Activated CD8-positive, alpha-beta memory T cell treated with anti-CD3 and anti-CD28 coated beads, Interleukin-2, amount 50 U/mL, for 1 hour (primary cell): ENCODE results near the gene MAGI3.

ENCODE experiments used
- DNase-seq: peaks from one replicate; pipeline ENCODE4 v3.0.0-alpha.2; 2020; ENCODE audit errors: extremely low read depth

The MAGI3 gene

GRCh38 chr1:113657126-113657525 lies 266.8 kb downstream of the MAGI3 start:
- no peak for DNase-seq

GRCh38 chr1:113657556-113658063 lies 267.3 kb downstream of the MAGI3 start:
- DNase-seq = no peak

DNA sequence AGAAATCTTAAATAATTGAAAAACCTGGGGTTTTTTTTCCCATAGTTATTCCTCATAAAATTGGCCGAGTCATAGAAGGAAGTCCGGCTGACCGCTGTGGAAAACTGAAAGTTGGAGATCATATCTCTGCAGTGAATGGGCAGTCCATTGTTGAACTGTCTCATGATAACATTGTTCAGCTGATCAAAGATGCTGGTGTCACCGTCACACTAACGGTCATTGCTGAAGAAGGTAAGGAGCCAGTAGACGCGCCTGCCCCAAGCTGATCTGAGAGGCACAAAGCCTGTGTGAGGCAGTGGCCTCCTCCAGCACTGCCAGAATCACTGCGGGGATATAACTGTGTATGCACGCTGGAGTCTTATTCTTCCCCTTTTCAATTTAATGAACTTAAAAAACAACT lies 268.7 kb downstream of the MAGI3 start:
- no peak for DNase-seq

DNA sequence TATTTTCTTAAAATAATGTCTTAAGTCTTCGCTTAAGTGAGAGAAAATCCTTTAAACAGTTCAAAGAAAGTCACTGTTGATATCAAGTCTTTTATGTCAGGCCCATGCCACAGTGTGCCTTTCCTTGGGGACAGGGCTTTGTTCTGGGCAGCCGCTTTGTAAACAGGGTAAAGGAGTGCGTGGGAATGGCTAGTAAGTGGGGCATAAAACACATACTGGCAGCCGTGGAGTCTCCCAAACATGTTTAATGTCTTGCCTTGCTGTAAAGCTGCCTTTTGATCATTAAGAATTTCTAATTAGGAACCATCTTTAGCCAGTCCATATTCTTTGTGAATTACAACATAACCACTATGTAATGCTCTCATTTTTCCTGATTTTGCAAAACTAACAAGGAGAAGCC lies 269.2 kb downstream of the MAGI3 start:
- no peak for DNase-seq

GRCh38 chr1:113660088-113660487 lies 269.8 kb downstream of the MAGI3 start:
- no peak for DNase-seq

DNA sequence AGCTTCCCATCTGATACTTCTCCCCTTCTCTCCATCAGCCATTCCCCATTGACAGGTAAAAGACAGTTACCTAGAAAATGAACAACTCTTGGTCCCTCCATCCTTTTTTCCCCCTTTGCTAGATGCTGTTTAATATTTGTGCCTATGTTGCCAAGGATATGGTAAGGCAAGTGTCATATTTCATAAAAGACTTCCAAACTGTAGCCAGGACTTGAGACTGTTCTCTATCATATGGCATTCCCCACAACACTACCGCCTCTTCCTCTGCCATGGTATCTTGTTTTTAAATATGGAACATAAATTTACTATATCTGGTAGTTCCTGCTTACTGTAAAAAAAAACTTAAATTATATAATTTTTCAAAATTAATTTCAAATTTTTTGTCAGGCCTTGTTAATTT lies 271.8 kb downstream of the MAGI3 start:
- no peak for DNase-seq

DNA sequence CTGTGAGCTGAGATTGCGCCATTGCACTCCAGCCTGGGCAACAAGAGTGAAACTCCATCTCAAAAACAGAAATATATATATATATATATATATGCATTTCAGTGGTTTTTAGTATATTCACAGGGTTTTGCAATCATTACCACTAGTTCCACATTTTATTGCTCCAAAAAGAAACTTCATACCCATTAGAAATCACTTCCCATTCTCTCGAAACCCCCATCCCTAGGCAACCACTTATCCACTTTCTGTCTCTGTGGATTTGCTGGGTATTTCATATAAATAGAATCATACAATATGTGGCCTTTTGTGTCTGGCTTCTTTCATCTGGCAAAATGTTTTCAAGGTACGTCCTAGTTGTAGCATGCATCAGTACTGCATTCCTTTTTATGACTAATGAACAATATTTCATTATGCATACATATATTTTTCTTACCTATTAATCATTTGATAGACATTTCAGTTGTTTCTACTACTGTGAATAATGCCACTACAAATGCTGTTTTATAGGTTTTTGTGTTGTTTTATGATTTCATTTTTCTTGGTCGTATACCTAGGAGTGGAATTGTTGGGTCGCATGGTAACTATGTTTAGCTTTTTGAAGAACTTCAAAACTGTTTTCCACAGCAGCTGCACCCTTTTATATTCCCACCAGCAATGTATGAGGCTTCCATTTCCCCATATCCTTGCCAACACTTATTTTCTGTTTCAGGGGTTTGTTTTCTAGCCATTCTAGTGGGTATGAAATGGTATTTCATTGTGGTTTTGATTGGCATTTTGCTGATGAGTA lies 273.0 kb downstream of the MAGI3 start:
- DNase-seq = no peak

DNA sequence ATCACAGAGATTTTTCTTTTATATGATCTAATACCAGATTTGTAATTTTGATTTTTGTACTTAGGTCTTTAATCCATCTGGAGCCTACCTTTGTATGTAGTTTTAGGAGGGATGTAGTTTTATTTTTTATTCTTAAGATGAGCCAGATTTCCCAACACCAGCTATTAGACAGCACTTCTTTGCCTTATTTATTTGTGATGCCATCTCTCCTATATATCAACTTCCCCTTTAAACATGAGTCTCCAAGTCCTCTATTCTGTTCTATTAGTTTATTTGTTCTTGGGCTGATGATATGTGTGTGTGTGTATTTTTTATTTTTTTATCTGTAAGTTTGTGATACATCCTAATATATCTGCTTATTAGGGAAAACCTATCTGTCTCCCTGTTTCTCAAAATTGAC lies 274.8 kb downstream of the MAGI3 start:
- DNase-seq = no peak

GRCh38 chr1:113666126-113666525 lies 275.8 kb downstream of the MAGI3 start:
- DNase-seq = no peak

DNA sequence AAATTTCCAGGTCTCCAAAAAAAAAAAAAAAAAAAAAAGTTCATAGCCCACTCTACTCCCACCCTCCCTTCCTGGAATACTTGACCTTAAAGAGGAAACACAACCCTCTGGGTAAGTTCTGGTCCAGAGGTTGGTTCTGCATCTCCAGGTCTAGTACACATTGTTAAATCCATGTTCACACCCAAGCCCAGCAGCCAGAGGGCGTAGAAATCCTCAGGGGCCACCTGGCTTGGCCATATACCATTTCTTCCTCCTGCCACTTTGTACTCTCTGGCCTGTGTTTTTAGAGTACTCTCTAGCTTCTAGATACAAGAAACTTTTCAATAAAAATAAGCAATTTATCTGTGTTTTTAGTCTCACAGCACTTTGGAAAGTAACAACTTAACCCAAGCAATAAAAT lies 279.7 kb downstream of the MAGI3 start:
- DNase-seq = no peak

GRCh38 chr1:113670650-113671049 lies 280.3 kb downstream of the MAGI3 start:
- no peak for DNase-seq

- no peak for DNase-seq
These were observed 282.2 kb downstream of the MAGI3 start for GRCh38 chr1:113672491-113672890.

DNA sequence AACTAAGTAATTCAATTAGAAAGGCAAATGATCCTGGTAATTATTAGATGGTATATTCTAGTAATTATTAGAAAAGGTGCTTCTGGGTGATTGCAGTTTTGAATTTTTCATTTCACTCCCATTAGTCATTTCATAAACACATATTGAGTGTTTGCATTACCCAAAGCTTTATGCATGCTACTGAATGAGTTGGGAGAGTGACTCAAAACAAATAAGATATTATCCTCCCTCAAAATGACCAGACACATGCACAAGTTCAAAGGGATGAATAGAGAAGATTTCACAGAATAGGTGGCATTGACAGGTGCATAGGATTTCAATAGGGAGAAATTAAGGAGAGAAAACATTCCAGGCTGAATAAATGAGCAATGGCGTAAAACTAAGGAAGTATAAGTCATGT lies 284.3 kb downstream of the MAGI3 start:
- no peak for DNase-seq

DNA sequence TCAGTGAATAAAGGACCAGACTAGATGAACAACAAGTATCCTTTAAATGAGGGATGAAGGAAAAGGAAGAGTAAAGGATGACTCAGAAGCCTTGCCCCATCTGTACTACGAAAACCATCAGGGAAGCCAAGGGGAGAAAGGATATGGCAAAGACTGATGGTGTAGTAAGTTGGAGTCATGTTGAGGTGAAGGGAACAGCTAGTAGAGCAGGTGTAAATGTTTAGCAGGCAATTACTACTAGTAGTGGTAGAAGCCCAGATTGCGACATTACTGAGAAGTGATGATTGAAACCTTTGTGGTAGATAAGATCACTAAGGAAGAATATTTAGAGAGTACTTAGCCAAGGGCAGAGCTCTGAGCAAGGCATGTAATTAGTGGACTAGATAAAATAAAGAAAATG lies 285.0 kb downstream of the MAGI3 start:
- DNase-seq = no peak

DNA sequence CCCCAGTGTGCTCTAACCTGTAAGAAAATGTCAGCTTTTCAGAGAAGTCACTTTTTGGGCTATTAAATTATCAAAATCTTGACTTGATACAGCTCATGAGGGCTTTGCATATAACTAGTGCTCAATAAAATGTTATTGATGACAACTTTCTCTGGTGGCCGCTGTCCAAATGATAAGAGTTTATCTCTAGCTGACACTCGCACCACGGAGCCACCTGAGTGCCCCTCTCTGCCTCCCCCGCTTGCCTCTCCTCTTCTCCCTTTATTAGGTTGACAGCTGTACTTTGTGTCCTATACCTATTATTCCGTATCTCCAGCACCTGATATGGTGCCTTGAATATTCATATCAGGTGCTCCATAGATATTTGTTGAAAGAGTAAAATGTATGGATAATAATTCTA lies 286.2 kb downstream of the MAGI3 start:
- no peak for DNase-seq

GRCh38 chr1:113677250-113678158 lies 287.2 kb downstream of the MAGI3 start:
- DNase-seq = no peak

DNA sequence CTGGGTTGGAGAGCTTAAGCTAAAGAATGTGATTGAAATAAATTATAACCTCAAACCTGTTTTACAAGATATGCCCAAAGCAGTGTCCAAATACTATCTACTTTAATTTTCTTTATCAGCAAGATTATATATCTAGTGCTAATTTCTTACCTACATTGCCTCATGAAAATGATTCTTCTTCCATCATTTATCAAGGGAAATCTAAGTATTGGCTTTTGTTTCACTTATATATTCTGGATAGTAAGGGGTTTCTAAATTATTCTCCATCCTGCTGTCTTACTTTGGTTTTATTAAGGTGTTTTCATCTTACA lies 287.8 kb downstream of the MAGI3 start:
- no peak for DNase-seq

- DNase-seq = no peak
These were observed 291.5 kb downstream of the MAGI3 start for GRCh38 chr1:113681596-113682337.

GRCh38 chr1:113683384-113684152 lies 293.3 kb downstream of the MAGI3 start:
- no peak for DNase-seq

DNA sequence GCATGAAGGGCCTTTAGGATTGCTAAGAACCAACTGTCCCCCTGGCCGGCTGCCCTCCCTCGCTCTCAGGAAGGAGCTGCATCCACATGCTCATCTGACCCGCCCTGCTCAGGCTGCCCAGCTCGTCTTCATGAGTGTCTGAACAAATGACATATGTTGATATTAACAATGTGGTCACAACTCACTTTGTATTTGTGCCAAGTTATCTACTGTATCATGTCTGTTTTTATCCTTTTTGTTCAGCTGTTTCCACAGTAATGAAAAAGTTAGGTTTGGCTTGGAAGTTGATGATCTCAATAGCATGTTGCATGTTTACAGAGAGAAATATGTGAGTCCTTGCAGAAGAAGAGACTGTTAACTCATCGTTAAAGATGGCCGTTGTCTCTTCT lies 293.8 kb downstream of the MAGI3 start:
- no peak for DNase-seq

GRCh38 chr1:113686891-113687618 lies 296.7 kb downstream of the MAGI3 start:
- no peak for DNase-seq
